ENCODE measurements around the gene DMRTA2.

DNA sequence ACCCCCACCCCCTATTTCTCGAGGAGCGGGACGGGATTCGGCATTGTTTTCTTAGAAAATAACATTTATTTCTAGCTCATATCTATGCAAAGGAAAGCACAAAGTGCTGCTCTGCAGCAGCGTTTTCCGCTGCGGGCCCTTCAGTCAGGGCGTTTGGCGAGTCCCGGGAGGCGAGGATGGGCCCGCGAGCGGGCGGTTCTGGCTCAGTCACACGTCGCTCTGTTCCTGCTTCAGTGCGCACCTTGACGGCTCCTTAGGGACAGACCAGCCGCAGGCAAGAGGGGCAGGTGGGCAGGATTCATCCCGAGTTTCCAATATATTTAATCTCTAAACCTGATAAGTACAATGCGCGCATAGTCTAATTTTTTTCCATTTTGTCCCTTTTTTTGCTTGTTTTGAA lies 5.7 kb downstream of the DMRTA2 start:
- TF ChIP-seq, protein P1, sequence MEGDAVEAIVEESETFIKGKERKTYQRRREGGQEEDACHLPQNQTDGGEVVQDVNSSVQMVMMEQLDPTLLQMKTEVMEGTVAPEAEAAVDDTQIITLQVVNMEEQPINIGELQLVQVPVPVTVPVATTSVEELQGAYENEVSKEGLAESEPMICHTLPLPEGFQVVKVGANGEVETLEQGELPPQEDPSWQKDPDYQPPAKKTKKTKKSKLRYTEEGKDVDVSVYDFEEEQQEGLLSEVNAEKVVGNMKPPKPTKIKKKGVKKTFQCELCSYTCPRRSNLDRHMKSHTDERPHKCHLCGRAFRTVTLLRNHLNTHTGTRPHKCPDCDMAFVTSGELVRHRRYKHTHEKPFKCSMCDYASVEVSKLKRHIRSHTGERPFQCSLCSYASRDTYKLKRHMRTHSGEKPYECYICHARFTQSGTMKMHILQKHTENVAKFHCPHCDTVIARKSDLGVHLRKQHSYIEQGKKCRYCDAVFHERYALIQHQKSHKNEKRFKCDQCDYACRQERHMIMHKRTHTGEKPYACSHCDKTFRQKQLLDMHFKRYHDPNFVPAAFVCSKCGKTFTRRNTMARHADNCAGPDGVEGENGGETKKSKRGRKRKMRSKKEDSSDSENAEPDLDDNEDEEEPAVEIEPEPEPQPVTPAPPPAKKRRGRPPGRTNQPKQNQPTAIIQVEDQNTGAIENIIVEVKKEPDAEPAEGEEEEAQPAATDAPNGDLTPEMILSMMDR (IDR thresholded peaks at IDR 0.05; ENCODE audit: extremely low read depth in 1 of 2, insufficient read depth in 1 of 2, low read depth in 1 of 2, low read length in 2 of 2): no peak
- TF ChIP-seq, protein P2, sequence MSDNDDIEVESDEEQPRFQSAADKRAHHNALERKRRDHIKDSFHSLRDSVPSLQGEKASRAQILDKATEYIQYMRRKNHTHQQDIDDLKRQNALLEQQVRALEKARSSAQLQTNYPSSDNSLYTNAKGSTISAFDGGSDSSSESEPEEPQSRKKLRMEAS (IDR thresholded peaks at IDR 0.05; ENCODE audit: insufficient read depth, insufficient read length): no peak
- no peak for TF ChIP-seq JUN (IDR thresholded peaks at IDR 0.05; ENCODE audit: borderline replicate concordance, insufficient read depth, insufficient read length, low read depth)

All from endothelial cell of umbilical vein (primary cell).